Urinary bladder (tissue), 4 donors: ENCODE results near the gene POLR1E. TPM values are rescaled to one million over a fixed set of nuclear protein-coding genes. Genes with fewer than 3 reads are reported as not detected.
"Not testable (repeated sequence)": the region's sequence is repeated elsewhere in the genome, so short reads cannot be mapped to it uniquely, and the experiment has no call there.

Experiments
- DNase-seq: peaks from one replicate; pipeline ENCODE4 v3.0.0-alpha.2; 2015; ENCODE audit errors: extremely low spot score
- H3K27ac ChIP-seq: one replicate; pipeline ENCODE4 v1.5.1; 2013; ENCODE audit warnings: low read depth, mild to moderate bottlenecking, moderate library complexity
- H3K36me3 ChIP-seq: one replicate; pipeline ENCODE4 v1.6.1; 2013; ENCODE audit warnings: mild to moderate bottlenecking, moderate library complexity; ENCODE audit not compliant: insufficient read depth
- H3K4me1 ChIP-seq: one replicate; pipeline ENCODE4 v1.6.1; 2013; ENCODE audit warnings: mild to moderate bottlenecking, moderate library complexity; ENCODE audit not compliant: insufficient read depth
- H3K4me3 ChIP-seq: one replicate; pipeline ENCODE4 v1.5.1; 2013; ENCODE audit warnings: low read depth, low read length
- WGBS: extraction: QIAGEN DNeasy Blood & Tissue Kit; methylation state at CpG from one replicate; pipeline ENCODE4 v1.1.7; 2013; 5-methylcytosine and 5-hydroxymethylcytosine counted together
- polyA plus RNA-seq: library from polyadenylated mRNA; stranded (reverse); fragments of 200-250 nt; gene quantifications from one replicate; pipeline ENCODE4 v1.2.3, GENCODE V29; 2013
- total RNA-seq: library from RNA; depleted of rRNA; stranded (reverse); fragments of >200 nt; gene quantifications from one replicate; pipeline ENCODE4 v1.2.3, GENCODE V29; 2014
- donor health status: healthy with polysubstance abuse.
- donor health status: healthy.

The POLR1E gene
- total and polyA plus RNA-seq, 2 donors, result 26.6 to 32.4 TPM

DNA sequence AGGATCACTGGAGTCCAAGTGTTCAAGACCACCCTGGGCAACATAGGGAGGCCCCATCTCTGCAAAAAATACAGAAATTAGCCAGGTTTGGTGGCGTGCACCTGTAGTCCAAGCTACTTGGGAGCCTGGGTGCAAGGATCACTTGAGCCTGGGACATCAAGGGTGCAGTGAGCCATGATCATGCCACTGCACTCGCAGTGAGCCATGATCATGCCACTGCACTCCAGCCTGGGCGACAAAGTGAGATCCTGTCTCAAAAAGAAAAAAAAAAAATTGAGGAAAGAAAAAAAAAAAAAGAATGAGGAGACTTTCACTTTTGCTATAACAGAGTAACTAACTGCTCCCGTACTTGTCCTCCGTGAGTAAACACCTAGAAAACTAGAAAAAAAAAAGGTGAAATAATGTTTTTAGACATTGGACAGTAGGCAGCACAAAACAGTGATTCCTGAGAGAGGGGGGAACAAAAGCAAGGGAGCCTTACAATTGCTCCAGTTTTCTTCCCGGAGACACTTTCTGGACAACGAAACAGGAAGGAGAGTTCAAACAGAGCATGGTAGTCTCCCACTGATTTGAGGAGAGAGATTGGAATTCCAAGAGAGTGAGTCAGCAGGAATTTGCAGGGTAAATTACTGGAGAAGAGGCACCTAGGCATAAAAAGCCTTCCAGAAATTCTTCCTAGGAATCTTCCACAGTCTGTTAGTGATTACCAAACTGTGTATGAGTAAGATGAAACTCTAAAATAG lies 13.6 kb upstream of the POLR1E start:
- no peak for DNase-seq
- 18% methylated on average over 7 of the region's 7 CpGs for WGBS
- Histone ChIP-seq H3K4me1 (no peaks in the 10 kb centered on the region), H3K4me3 (peak overlapping the region; percentile 14), H3K36me3 (no peaks in the 10 kb centered on the region), H3K27ac (peak overlapping the region; percentile 56)

DNA sequence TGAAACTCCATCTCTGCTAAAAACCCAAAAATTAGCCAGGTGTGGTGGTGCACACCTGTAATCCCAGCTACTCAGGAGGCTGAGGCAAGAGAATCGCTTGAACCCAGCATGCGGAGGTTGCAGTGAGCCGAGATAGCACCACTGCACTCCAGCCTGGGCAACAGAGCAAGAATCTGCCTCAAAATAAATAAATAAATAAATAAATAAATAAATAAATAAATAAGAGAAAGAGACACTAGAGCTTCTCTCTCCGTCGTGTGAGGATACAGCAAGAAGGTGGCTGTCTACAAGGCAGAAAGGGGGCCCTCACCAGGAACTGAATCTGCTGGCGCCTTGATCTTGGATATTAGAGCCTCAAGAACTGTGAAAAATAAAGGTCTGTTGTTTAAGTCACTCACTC lies 11.8 kb upstream of the POLR1E start:
- not testable (repeated sequence) for H3K27ac ChIP-seq, H3K4me3 ChIP-seq, H3K36me3 ChIP-seq, DNase-seq, H3K4me1 ChIP-seq
- WGBS, result 80% methylated on average over 6 of the region's 6 CpGs

DNA sequence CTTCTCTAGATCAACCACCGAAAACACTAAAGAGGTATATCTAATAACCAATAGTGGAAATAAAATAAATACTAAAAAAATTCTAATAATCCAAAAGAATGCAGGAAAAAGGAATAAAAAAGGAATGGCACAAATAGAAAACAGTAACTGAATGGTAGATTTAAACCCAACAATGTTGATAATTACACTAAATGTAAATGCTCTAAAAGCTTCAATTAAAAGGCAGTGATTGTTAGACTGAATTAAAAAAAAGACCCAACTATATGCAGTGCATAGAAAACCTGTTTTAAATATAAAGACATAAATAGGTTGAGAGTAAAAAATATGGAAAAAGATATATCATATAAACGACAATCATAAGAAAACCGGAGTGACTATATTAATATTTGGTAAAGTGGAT lies 11.3 kb upstream of the POLR1E start:
- H3K27ac ChIP-seq, result no peak overlapping the region
- DNase-seq, result no peak
- 77% methylated on average over 3 of the region's 3 CpGs for WGBS
- H3K4me3 ChIP-seq, result no peak overlapping the region
- no peaks in the 10 kb centered on the region for H3K4me1 ChIP-seq
- no peaks in the 10 kb centered on the region for H3K36me3 ChIP-seq

DNA sequence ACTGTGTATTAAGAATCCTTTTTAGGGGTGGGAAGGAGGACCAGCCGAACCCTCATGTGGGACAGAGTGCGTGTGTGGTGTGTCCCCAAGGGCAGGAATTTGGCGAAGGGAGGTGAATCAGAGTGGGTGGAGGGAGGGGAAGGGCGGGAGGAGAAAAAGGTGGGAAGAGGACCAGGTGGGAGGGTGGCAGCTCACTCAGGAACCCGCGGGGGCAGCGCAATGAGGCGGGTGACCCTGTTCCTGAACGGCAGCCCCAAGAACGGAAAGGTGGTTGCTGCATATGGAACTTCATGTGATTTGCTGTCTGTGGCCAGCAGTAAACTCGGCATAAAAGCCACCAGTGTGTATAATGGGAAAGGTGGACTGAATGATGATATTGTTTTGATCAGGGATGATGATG lies 8.8 kb upstream of the POLR1E start:
- H3K4me1 ChIP-seq, result no peaks in the 10 kb centered on the region
- no peak overlapping the region for H3K4me3 ChIP-seq
- WGBS, result 75% methylated on average over 11 of the region's 11 CpGs
- DNase-seq, result no peak
- H3K27ac ChIP-seq, result no peak overlapping the region
- no peaks in the 10 kb centered on the region for H3K36me3 ChIP-seq

DNA sequence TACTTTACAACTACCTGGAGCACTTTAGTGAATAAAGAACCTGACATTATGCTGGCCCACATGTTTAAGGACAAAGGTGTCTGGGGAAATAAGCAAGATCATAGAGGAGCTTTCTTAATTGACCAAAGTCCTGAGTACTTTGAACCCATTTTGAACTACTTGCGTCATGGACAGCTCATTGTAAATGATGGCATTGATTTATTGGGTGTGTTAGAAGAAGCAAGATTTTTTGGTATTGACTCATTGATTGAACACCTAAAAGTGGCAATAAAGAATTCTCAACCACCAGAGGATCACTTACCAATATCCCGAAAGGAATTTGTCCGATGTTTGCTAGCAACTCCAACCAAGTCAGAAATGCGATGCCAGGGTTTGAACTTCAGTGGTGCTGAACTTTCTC lies 8.3 kb upstream of the POLR1E start:
- WGBS, result 79% methylated on average over 4 of the region's 4 CpGs
- H3K4me3 ChIP-seq, H3K4me1 ChIP-seq, H3K27ac ChIP-seq, DNase-seq, H3K36me3 ChIP-seq: not testable (repeated sequence)

DNA sequence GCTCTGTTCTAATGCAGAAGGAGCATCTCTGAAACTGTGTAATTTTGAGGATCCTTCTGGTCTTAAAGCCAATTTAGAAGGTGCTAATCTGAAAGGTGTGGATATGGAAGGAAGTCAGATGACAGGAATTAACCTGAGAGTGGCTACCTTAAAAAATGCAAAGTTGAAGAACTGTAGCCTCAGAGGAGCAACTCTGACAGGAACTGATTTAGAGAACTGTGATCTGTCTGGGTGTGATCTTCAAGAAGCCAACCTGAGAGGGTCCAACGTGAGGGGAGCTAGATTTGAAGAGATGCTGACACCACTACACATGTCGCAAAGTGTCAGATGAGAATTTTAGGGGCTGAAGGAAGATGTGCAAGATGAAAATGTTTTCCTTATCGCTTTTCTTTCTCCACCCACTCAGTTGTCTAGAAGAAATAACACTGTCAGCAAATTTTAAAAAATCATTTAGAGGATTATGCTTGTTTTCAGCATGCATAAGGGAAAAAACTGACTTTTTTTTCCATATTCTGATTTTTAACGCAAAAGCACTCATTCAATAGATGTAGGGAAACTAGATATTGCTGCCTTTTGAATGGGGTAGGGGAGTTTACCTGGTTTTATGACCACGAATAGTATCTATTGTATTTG lies 7.6 kb upstream of the POLR1E start:
- H3K4me3 ChIP-seq, H3K27ac ChIP-seq, DNase-seq, H3K4me1 ChIP-seq, H3K36me3 ChIP-seq: not testable (repeated sequence)
- 65% methylated on average over 5 of the region's 5 CpGs for WGBS

DNA sequence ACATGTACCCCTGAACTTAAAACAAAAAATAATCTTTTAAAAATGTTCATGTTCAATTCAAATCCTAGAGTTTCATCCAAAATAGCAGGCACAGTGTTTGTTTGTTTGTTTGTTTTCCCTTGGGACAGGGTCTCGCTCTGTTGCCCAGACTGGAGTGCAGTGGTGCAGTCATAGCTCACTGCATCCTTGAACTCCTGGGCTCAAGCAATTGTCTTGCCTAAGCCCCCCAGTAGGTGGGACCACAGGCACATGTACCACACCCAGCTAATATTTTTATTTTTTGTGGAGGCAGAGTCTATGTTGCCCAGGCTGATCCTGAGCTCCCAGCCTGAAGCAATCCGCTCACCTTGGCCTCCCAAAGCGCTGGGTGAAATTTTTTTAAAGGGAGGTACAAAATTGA lies 5.0 kb upstream of the POLR1E start:
- H3K4me1 ChIP-seq, result no peaks in the 10 kb centered on the region
- no peaks in the 10 kb centered on the region for H3K36me3 ChIP-seq
- no peak overlapping the region for H3K27ac ChIP-seq
- 84% methylated on average over 3 of the region's 3 CpGs for WGBS
- H3K4me3 ChIP-seq, result no peak overlapping the region
- no peak for DNase-seq

- WGBS, result 3% methylated on average over 7 of the region's 7 CpGs
- DNase-seq, result no peak
- Histone ChIP-seq H3K36me3 (no peaks in the 10 kb centered on the region), H3K4me1 (no peaks in the 10 kb centered on the region), H3K27ac (no peak overlapping the region), H3K4me3 (peak overlapping the region; percentile 72)
Measured at GRCh38 chr9:37486256-37486615, 488 bp downstream of the POLR1E start.

GRCh38 chr9:37486616-37487548 lies 1.1 kb downstream of the POLR1E start:
- H3K4me1 ChIP-seq, result no peaks in the 10 kb centered on the region
- no peak overlapping the region for H3K27ac ChIP-seq
- DNase-seq, result peak; percentile 43
- H3K4me3 ChIP-seq, result peak overlapping the region; percentile 72
- 12% methylated on average over 7 of the region's 7 CpGs for WGBS
- H3K36me3 ChIP-seq, result no peaks in the 10 kb centered on the region

DNA sequence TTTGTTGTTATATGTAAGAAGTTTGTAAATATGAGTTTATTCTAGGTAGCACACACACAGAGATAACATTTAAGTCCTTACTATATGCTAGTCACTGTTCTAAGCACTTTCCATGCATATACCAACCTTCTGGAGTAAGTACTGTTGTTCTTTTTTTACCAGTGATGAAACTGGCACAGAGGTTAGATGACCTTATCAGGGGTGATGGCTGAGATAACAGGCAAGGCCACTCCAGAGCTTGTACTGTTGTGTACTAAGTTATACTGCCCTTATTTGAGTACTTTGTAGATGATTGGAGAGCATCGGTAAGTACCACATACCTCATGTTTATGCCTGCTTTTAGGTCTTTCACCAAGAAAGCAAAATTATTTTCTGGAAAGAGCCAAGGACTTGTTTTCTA lies 6.2 kb downstream of the POLR1E start:
- H3K27ac ChIP-seq, result no peak overlapping the region
- H3K4me1 ChIP-seq, result no peaks in the 10 kb centered on the region
- no peak for DNase-seq
- WGBS, result 89% methylated on average over 1 of the region's 1 CpG
- no peak overlapping the region for H3K4me3 ChIP-seq
- peaks cover 1% of the 10 kb centered on the region for H3K36me3 ChIP-seq

DNA sequence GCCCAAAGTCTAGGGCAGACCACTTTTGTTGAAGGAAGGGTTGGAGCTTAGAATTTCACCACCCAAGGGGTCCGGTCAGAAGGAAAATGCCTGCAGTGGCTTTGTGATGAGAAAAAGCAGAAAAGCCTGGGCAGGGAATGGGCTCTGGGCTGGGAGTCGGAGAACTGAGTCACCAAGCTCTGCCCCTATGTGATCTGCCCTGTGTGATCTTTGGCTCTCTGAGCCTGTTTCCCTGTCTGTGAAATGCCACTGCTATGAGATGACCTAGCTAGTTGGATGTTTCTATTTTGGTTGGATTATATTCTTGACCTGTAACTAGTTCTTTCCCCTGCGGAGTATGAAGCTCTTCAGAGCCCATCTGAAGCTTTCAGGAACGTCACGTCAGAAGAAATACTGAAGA lies 9.8 kb downstream of the POLR1E start:
- no peaks in the 10 kb centered on the region for H3K4me1 ChIP-seq
- H3K36me3 ChIP-seq, result peaks cover 1% of the 10 kb centered on the region
- no peak overlapping the region for H3K4me3 ChIP-seq
- 95% methylated on average over 5 of the region's 5 CpGs for WGBS
- DNase-seq, result no peak
- H3K27ac ChIP-seq, result no peak overlapping the region

- 87% methylated on average over 4 of the region's 4 CpGs for WGBS
- Histone ChIP-seq H3K36me3 (peaks cover 1% of the 10 kb centered on the region), H3K27ac (no peak overlapping the region), H3K4me3 (no peak overlapping the region), H3K4me1 (no peaks in the 10 kb centered on the region)
- no peak for DNase-seq
Measured at GRCh38 chr9:37496020-37496419, 10.3 kb downstream of the POLR1E start.

DNA sequence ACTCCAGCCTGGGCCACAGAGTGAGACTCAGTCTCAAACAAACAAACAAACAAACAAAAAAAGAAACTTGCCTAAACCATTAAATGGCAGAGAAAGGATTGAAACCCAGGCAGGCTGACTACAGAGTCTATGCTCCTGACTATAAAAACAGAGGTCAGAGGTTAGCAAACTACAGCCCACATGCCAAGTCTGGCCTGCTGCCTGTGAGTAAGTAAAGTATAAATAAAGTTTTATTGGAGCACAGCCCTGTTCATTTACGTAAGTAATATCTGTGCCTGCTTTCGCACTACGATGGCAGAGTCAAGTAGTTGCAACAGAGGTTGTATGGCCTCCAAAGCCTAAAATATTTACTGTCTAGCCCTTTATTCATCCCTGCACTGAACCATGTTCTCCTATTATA lies 11.6 kb downstream of the POLR1E start:
- peaks cover 1% of the 10 kb centered on the region for H3K36me3 ChIP-seq
- no peak overlapping the region for H3K4me3 ChIP-seq
- H3K27ac ChIP-seq, result no peak overlapping the region
- DNase-seq, result no peak
- 94% methylated on average over 3 of the region's 3 CpGs for WGBS
- no peaks in the 10 kb centered on the region for H3K4me1 ChIP-seq

GRCh38 chr9:37498457-37498856 lies 12.7 kb downstream of the POLR1E start:
- Histone ChIP-seq H3K4me1 (no peaks in the 10 kb centered on the region), H3K27ac (no peak overlapping the region), H3K4me3 (no peak overlapping the region), H3K36me3 (peaks cover 1% of the 10 kb centered on the region)
- 94% methylated on average over 3 of the region's 3 CpGs for WGBS
- no peak for DNase-seq
